OCI-LY1 (cell line): ENCODE results near the gene SMOC2.
"Not testable (repeated sequence)": the region's sequence is repeated elsewhere in the genome, so short reads cannot be mapped to it uniquely, and the experiment has no call there.

Source experiments
- H2AFZ ChIP-seq: fragments of 200-600 bp; sonication (generic), shearing (Covaris generic); 2 replicates; pipeline ENCODE4 v1.6.0; 2014; ENCODE audit warnings: antibody characterized with exemption, mild to moderate bottlenecking, low read length
- H3F3A ChIP-seq: fragments of 200-600 bp; sonication (generic), shearing (Covaris generic); 2 replicates; pipeline ENCODE4 v1.6.0; 2014; ENCODE audit warnings: mild to moderate bottlenecking, antibody characterized with exemption, low read length, moderate library complexity; ENCODE audit not compliant: insufficient read depth
- H3K27ac ChIP-seq: fragments of 200-600 bp; sonication (generic); 2 replicates; pipeline ENCODE4 v1.5.1; 2014; ENCODE audit warnings: low read length, mixed run types, mild to moderate bottlenecking, low read depth; ENCODE audit not compliant: poor library complexity, severe bottlenecking
- H3K27me3 ChIP-seq: fragments of 200-600 bp; sonication (generic); 2 replicates; pipeline ENCODE4 v1.6.0; 2014; ENCODE audit warnings: antibody characterized with exemption, mild to moderate bottlenecking, low read length, moderate library complexity; ENCODE audit not compliant: insufficient read depth
- H3K36me3 ChIP-seq: fragments of 200-600 bp; sonication (generic); 2 replicates; pipeline ENCODE4 v1.6.1; 2014; ENCODE audit warnings: mild to moderate bottlenecking, antibody characterized with exemption, low read length, moderate library complexity, mixed read lengths; ENCODE audit not compliant: insufficient read depth
- H3K4me1 ChIP-seq: fragments of 200-600 bp; sonication (generic); 2 replicates; pipeline ENCODE4 v1.5.1; 2014; ENCODE audit warnings: mild to moderate bottlenecking, low read length, moderate library complexity; ENCODE audit not compliant: insufficient read depth, severe bottlenecking
- H3K4me2 ChIP-seq: fragments of 200-600 bp; sonication (generic), shearing (Covaris generic); 2 replicates; pipeline ENCODE4 v1.6.1; 2014; ENCODE audit warnings: low read length
- H3K4me3 ChIP-seq: fragments of 200-600 bp; sonication (generic); 2 replicates; pipeline ENCODE4 v1.5.1; 2014; ENCODE audit warnings: low read length, low read depth, mild to moderate bottlenecking, mixed read lengths; ENCODE audit not compliant: poor library complexity, severe bottlenecking
- H3K79me2 ChIP-seq: fragments of 200-600 bp; shearing (Covaris generic); 2 replicates; pipeline ENCODE4 v1.6.1; 2016; ENCODE audit warnings: mixed run types, low read length, mixed read lengths; ENCODE audit not compliant: insufficient read depth
- H3K9ac ChIP-seq: fragments of 200-600 bp; sonication (generic), shearing (Covaris generic); 2 replicates; pipeline ENCODE4 v1.6.1; 2014; ENCODE audit warnings: mild to moderate bottlenecking, low read length, mixed read lengths
- H3K9me2 ChIP-seq: fragments of 200-600 bp; sonication (generic), shearing (Covaris generic); 2 replicates; pipeline ENCODE4 v1.6.1; 2014; ENCODE audit warnings: low read depth, mild to moderate bottlenecking, low read length, mixed read lengths
- H3K9me3 ChIP-seq: fragments of 200-600 bp; shearing (Covaris generic); 2 replicates; pipeline ENCODE4 v1.6.1; 2014; ENCODE audit warnings: low read length, mixed read lengths
- H4K20me1 ChIP-seq: fragments of 200-600 bp; sonication (generic), shearing (Covaris generic); 2 replicates; pipeline ENCODE4 v1.6.0; 2016; ENCODE audit warnings: mild to moderate bottlenecking, low read length; ENCODE audit not compliant: insufficient read depth
- CTCF ChIP-seq: fragments of 200-600 bp; sonication (generic), shearing (Covaris generic); IDR thresholded peaks from 2 replicates; pipeline ENCODE4 v1.5.1; 2017; ENCODE audit warnings: mild to moderate bottlenecking, antibody characterized with exemption, low read length, moderate library complexity, mixed read lengths
- EZH2 ChIP-seq: fragments of 200-600 bp; sonication (generic), shearing (Covaris generic); IDR thresholded peaks from 2 replicates; pipeline ENCODE4 v1.8.0; 2017; ENCODE audit warnings: borderline replicate concordance, mixed run types, mild to moderate bottlenecking, antibody characterized with exemption, low read length, moderate library complexity, mixed read lengths

SMOC2 gene

GRCh38 chr6:168537540-168537884 is 96.5 kb downstream of the SMOC2 start:
- H3K4me1 ChIP-seq: no peaks in the 10 kb centered on the region
- no peaks in the 10 kb centered on the region for H4K20me1 ChIP-seq
- TF ChIP-seq EZH2 (no peak), CTCF (no peak)
- H3K79me2 ChIP-seq: no peaks in the 10 kb centered on the region
- no peaks in the 10 kb centered on the region for H3K9me2 ChIP-seq
- H3K27ac ChIP-seq: no peak overlapping the region
- no peak overlapping the region for H3K4me2 ChIP-seq
- H3K9ac ChIP-seq: no peak overlapping the region
- H3K27me3 ChIP-seq: no peaks in the 10 kb centered on the region; the same call in 1 of the 2 replicates
- H3K4me3 ChIP-seq: no peak overlapping the region
- H3K9me3 ChIP-seq: no peaks in the 10 kb centered on the region
- H3K36me3 ChIP-seq: no peaks in the 10 kb centered on the region
- H2AFZ ChIP-seq: no peak overlapping the region
- no peaks in the 10 kb centered on the region for H3F3A ChIP-seq

- H3K9me2 ChIP-seq, H3K27me3 ChIP-seq, H3K36me3 ChIP-seq, H3K4me3 ChIP-seq, H3K4me1 ChIP-seq, H3K4me2 ChIP-seq, H2AFZ ChIP-seq, H3K9ac ChIP-seq, H3K27ac ChIP-seq, H4K20me1 ChIP-seq, H3K9me3 ChIP-seq, H3F3A ChIP-seq, H3K79me2 ChIP-seq: not testable (repeated sequence)
These were observed 97.4 kb downstream of the SMOC2 start for GRCh38 chr6:168538188-168538891.

GRCh38 chr6:168538892-168539811 is 98.2 kb downstream of the SMOC2 start:
- Histone ChIP-seq H3K4me3 (no peak overlapping the region), H3K9me3 (no peaks in the 10 kb centered on the region), H3K27ac (no peak overlapping the region), H3K79me2 (no peaks in the 10 kb centered on the region), H3K9ac (no peak overlapping the region), H3K36me3 (no peaks in the 10 kb centered on the region), H3K9me2 (no peaks in the 10 kb centered on the region), H3K4me2 (no peak overlapping the region), H2AFZ (no peak overlapping the region), H3K4me1 (no peaks in the 10 kb centered on the region), H4K20me1 (no peaks in the 10 kb centered on the region), H3K27me3 (no peaks in the 10 kb centered on the region; the same call in 1 of the 2 replicates), H3F3A (no peaks in the 10 kb centered on the region)
- TF ChIP-seq EZH2 (no peak), CTCF (no peak)
